ENCODE results near the gene SFXN4.

DNA sequence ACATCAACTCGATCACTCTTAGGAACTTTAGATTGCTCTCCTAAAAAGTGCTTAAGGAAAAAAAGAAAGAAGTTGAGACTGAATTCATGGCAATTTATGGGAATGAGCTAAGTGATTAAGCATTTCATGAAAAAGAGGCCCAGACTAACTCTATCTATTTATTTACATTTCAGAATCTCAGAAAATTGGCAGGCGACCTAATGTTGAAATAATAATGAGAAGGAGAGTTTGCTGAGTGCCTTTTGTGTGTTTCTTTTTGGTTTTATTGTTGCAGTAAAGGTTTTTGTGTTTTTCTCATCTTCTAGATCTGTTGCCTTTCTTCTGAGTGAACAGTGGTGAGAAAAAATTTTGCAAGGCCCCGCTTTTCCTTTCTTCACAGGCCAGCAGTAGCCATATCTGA is 45.7 kb upstream of the SFXN4 start:
- TF ChIP-seq KDM1A (IDR thresholded peaks at IDR 0.05; ENCODE audit: low read depth) (no peak), POLR2A (IDR thresholded peaks at IDR 0.05; ENCODE audit: low read length) (no peak), SMC3 (IDR thresholded peaks at IDR 0.05) (no peak), RAD21 (conservative IDR thresholded peaks at IDR 0.05 in 1 of 2, IDR thresholded peaks at IDR 0.05 in 1 of 2) (no peak), RCOR1 (IDR thresholded peaks at IDR 0.05; ENCODE audit: low read depth, low read length) (no peak), EHMT2 (IDR thresholded peaks at IDR 0.05; ENCODE audit: low read depth) (no peak), BHLHE40 (IDR thresholded peaks at IDR 0.05; ENCODE audit: low read depth, low read length) (no peak)
- TF ChIP-seq, protein P1, sequence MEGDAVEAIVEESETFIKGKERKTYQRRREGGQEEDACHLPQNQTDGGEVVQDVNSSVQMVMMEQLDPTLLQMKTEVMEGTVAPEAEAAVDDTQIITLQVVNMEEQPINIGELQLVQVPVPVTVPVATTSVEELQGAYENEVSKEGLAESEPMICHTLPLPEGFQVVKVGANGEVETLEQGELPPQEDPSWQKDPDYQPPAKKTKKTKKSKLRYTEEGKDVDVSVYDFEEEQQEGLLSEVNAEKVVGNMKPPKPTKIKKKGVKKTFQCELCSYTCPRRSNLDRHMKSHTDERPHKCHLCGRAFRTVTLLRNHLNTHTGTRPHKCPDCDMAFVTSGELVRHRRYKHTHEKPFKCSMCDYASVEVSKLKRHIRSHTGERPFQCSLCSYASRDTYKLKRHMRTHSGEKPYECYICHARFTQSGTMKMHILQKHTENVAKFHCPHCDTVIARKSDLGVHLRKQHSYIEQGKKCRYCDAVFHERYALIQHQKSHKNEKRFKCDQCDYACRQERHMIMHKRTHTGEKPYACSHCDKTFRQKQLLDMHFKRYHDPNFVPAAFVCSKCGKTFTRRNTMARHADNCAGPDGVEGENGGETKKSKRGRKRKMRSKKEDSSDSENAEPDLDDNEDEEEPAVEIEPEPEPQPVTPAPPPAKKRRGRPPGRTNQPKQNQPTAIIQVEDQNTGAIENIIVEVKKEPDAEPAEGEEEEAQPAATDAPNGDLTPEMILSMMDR (IDR thresholded peaks at IDR 0.05): no peak
